ENCODE data around the gene IL13RA1.

The IL13RA1 gene

DNA sequence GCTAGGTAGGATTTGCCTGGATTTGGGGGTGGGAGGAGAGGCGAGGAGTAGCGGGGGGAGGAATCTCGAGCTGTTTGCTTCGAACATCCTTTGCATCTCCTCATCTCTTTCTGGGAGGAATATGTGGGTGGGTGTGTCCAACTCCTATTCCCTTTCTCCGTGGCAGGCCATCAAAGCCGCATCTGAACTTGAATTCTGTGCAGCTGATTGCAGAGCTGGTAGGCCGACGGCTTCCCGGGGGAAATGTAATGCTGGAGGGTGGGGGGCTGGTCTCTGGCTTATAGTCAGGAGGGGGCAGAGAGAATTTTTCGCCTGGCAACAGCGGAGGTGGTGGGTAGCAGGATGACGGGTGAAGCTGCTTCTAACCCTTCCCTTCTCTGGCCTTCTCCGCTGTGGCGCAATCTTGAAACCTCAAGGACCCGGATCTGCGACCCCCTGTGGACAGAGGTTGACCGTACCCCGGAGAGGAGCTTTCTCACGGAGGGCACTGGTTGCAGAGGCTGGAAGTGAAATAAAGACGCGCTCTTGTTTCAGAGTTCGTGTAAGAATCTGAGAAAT is 96.8 kb downstream of the IL13RA1 start:
- H3K4me3 ChIP-seq (ENCODE audit: low read depth, low read length): no peak overlapping the region
- no peak for DNase-seq (ENCODE audit: low read depth)
- TF ChIP-seq, protein P1, sequence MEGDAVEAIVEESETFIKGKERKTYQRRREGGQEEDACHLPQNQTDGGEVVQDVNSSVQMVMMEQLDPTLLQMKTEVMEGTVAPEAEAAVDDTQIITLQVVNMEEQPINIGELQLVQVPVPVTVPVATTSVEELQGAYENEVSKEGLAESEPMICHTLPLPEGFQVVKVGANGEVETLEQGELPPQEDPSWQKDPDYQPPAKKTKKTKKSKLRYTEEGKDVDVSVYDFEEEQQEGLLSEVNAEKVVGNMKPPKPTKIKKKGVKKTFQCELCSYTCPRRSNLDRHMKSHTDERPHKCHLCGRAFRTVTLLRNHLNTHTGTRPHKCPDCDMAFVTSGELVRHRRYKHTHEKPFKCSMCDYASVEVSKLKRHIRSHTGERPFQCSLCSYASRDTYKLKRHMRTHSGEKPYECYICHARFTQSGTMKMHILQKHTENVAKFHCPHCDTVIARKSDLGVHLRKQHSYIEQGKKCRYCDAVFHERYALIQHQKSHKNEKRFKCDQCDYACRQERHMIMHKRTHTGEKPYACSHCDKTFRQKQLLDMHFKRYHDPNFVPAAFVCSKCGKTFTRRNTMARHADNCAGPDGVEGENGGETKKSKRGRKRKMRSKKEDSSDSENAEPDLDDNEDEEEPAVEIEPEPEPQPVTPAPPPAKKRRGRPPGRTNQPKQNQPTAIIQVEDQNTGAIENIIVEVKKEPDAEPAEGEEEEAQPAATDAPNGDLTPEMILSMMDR (conservative IDR thresholded peaks at IDR 0.05; ENCODE audit: low read depth, low read length): no peak

DNA sequence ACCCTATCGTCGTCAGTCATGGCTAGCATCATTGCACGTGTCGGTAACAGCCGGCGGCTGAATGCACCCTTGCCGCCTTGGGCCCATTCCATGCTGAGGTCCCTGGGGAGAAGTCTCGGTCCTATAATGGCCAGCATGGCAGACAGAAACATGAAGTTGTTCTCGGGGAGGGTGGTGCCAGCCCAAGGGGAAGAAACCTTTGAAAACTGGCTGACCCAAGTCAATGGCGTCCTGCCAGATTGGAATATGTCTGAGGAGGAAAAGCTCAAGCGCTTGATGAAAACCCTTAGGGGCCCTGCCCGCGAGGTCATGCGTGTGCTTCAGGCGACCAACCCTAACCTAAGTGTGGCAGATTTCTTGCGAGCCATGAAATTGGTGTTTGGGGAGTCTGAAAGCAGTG is 97.8 kb downstream of the IL13RA1 start:
- DNase-seq (ENCODE audit: low read depth): no peak
- TF ChIP-seq, protein P1 (conservative IDR thresholded peaks at IDR 0.05; ENCODE audit: low read depth, low read length): no peak
- H3K4me3 ChIP-seq (ENCODE audit: low read depth, low read length): no peak overlapping the region

DNA sequence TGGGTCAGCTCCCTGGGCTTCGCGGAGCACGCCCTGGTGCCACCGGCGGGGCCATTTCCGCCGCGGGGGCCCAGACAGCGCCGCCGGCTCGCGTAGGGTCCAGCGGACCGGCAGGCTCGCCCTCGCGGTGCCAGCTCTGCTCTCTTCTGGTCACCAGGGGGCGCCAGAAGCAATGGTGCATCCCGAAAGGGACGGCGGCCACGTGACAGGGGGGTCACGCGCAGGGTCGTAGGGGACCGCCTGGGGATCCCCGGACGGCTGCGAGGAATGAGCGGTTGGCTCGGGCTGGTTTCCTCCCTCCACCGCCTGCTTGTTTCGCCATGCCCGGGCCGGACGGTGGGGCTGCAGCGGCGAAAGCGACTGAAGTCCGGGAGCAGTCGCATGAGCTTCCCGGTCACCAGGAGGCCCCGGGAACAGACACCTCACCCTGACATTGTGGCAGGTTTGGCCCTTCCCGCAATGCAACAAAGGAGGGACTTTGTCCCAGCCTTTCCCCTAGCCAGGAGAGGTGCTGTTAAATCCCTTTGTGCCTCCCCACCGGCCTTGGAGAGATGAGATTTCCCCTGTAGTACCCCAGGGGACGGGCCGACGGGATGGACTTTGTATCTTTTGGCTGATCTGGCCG is 112.0 kb downstream of the IL13RA1 start:
- TF ChIP-seq, protein P1 (conservative IDR thresholded peaks at IDR 0.05; ENCODE audit: low read depth, low read length): peak; percentile 58
- DNase-seq (ENCODE audit: low read depth): peak; percentile 63
- H3K4me3 ChIP-seq (ENCODE audit: low read depth, low read length): peak overlapping the region; percentile 56
